Adrenal gland (tissue), 5 donors: ENCODE measurements around the gene FBLN7.

ENCODE experiments used
- POLR2A ChIP-seq, 2 donors: fragments of 450-650 bp; IDR thresholded peaks; one replicate each; pipeline ENCODE4 v1.6.1; 2017; ENCODE audit warnings: antibody characterized with exemption in 2 of 2, mild to moderate bottlenecking in 2 of 2, moderate library complexity in 1 of 2
- TF ChIP-seq, protein P1 (sequence below), 6 experiments: fragments of 450-650 bp in 4 of 6; fragments of 200-600 bp in 2 of 6; sonication (generic) in 1 of 6; IDR thresholded peaks; 1 replicate in 5 of 6; 2 replicates in 1 of 6; pipeline versions ENCODE4 v1.5.1 to v1.8.0; 2016 to 2021; ENCODE audit warnings: antibody characterized with exemption in 6 of 6, mild to moderate bottlenecking in 2 of 6, moderate library complexity in 1 of 6
- donor health status: DM: no; HTN: no; CAD: no.

DNA sequence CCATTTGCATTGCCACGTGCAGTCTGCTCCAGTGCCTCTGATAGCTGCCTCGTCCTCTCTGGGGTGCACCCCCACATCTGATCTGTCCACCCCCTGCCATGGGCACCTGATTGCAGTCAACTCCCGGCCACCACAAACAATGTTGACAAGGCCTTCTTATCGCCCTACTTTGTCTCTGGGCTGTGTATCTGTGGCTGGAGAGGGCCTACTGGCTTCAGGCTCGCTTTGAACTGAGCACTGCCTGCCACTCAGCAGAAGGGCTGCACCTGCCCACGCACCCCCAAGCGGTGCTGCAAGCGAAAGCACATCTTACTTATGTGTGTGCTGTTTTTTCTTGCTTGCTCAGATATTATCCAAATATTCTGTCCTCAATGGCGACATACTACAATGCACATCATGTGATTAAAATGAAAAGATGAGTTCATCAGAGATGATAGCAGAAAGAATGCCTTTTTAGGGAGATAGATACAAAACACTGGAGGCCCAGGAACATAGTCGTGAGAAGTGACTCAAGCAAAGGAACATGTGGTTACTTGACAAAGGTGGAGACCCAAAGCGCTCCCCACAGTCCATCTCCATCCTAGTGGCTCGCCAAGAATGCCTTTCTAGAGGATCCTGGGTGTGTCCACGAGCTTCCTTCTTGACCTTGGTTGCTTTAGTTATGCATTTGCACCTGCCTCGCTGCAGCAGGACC lies 28.8 kb downstream of the FBLN7 start:
- TF ChIP-seq, protein P1, sequence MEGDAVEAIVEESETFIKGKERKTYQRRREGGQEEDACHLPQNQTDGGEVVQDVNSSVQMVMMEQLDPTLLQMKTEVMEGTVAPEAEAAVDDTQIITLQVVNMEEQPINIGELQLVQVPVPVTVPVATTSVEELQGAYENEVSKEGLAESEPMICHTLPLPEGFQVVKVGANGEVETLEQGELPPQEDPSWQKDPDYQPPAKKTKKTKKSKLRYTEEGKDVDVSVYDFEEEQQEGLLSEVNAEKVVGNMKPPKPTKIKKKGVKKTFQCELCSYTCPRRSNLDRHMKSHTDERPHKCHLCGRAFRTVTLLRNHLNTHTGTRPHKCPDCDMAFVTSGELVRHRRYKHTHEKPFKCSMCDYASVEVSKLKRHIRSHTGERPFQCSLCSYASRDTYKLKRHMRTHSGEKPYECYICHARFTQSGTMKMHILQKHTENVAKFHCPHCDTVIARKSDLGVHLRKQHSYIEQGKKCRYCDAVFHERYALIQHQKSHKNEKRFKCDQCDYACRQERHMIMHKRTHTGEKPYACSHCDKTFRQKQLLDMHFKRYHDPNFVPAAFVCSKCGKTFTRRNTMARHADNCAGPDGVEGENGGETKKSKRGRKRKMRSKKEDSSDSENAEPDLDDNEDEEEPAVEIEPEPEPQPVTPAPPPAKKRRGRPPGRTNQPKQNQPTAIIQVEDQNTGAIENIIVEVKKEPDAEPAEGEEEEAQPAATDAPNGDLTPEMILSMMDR (IDR thresholded peaks at IDR 0.05) = no peak
- no peak for TF ChIP-seq POLR2A (IDR thresholded peaks at IDR 0.05)
